Esophagus muscularis mucosa (tissue), 4 donors: Measurements from ENCODE around the gene ZNF157. TPM values are rescaled to one million over a fixed set of nuclear protein-coding genes. Genes with fewer than 3 reads are reported as not detected.
"Not testable (repeated sequence)": the region's sequence is repeated elsewhere in the genome, so short reads cannot be mapped to it uniquely, and the experiment has no call there.

Source experiments
- DNase-seq: peaks from one replicate; pipeline ENCODE4 v3.0.0-alpha.2; 2017; ENCODE audit errors: extremely low spot score
- H3K27ac ChIP-seq, 4 donors: fragments of 200-600 bp; sonication (generic); replicated peaks in 1 of 4; 1 replicate in 3 of 4; 2 replicates in 1 of 4; pipeline ENCODE4 v1.5.1; 2016 to 2019; ENCODE audit warnings: mild to moderate bottlenecking in 1 of 4
- H3K27me3 ChIP-seq, 4 donors: fragments of 200-600 bp; sonication (generic); one replicate each; pipeline versions ENCODE4 v1.5.1 to v1.6.0; 2016 to 2019
- H3K36me3 ChIP-seq, 4 donors: fragments of 200-600 bp; sonication (generic); one replicate each; pipeline ENCODE4 v1.5.1; 2016 to 2019
- H3K4me1 ChIP-seq, 4 donors: fragments of 200-600 bp; sonication (generic); one replicate each; pipeline ENCODE4 v1.5.1; 2016 to 2019
- H3K4me3 ChIP-seq, 4 donors: fragments of 200-600 bp; sonication (generic); 1 replicate in 2 of 4; 2 replicates in 2 of 4; pipeline ENCODE4 v1.5.1; 2016 to 2019; ENCODE audit warnings: mild to moderate bottlenecking in 4 of 4, moderate library complexity in 1 of 4
- H3K9me3 ChIP-seq, 4 donors: fragments of 200-600 bp; sonication (generic); 1 replicate in 3 of 4; 2 replicates in 1 of 4; pipeline ENCODE4 v1.5.1; 2016 to 2019
- CTCF ChIP-seq, 3 experiments: fragments of 200-600 bp in 2 of 3; fragments of 450-650 bp in 1 of 3; sonication (generic) in 2 of 3; IDR thresholded peaks; one replicate each; pipeline ENCODE4 v1.5.1; 2017 to 2019; ENCODE audit warnings: antibody characterized with exemption in 3 of 3, mild to moderate bottlenecking in 2 of 3, moderate library complexity in 1 of 3
- EP300 ChIP-seq: sonication (generic); formaldehyde crosslinking; IDR thresholded peaks from one replicate; pipeline ENCODE4 v1.6.1; 2017; ENCODE audit warnings: antibody characterized with exemption
- POLR2A ChIP-seq: fragments of 450-650 bp; IDR thresholded peaks from one replicate; pipeline ENCODE4 v1.6.1; 2017; ENCODE audit warnings: antibody characterized with exemption, moderate library complexity, mild to moderate bottlenecking, low read depth
- POLR2AphosphoS5 ChIP-seq, 2 donors: sonication (generic); formaldehyde crosslinking; IDR thresholded peaks; one replicate each; pipeline ENCODE4 v1.6.1; 2017; ENCODE audit warnings: antibody characterized with exemption in 2 of 2
- WGBS: methylation state at CpG from one replicate; pipeline ENCODE4 v1.1.5; 2018; 5-methylcytosine and 5-hydroxymethylcytosine counted together
- intact Hi-C: fragments of 100-400 bp; cut with DNase I; formaldehyde crosslinking; loops from one replicate; pipeline ENCODE4 v1.15.1; 2023
- total RNA-seq, 4 donors: library from RNA; depleted of rRNA; stranded (reverse); fragments of >200 nt; gene quantifications; one replicate each; pipeline versions ENCODE4 v1.1.0 to v1.2.1, GENCODE V29; 2016

ZNF157 gene
- under 1 TPM in 3 of 4 donors, not detected in 1; 0.17 to 0.42 (median 0.19) TPM for total RNA-seq

- WGBS = 78% methylated on average over 3 of the region's 3 CpGs
- no peak within 1 kb of the TSS for H3K27ac ChIP-seq
- no peaks in the 10 kb centered on the region for H3K27me3 ChIP-seq
- intact Hi-C loops = no loop called here
- no peaks in the 10 kb centered on the region for H3K36me3 ChIP-seq
- H3K4me1 ChIP-seq = peaks cover 0 to 6% (median 0%) of the 10 kb centered on the region in 4 donors
- H3K9me3 ChIP-seq = no peaks in the 10 kb centered on the region
- no peak for DNase-seq
- no peak within 1 kb of the TSS for H3K4me3 ChIP-seq
- no peak for TF ChIP-seq POLR2AphosphoS5 (IDR thresholded peaks at IDR 0.05)
- no peak for TF ChIP-seq POLR2A
- TF ChIP-seq EP300 = no peak
- no peak for TF ChIP-seq CTCF (IDR thresholded peaks at IDR 0.05)
Observed at GRCh38 chrX:47370278-47370677, at the start of gene ZNF157. ZNF157 (plus strand) TSS chrX:47370578; CDS start chrX:47370669, 91 bp downstream.

- peak overlapping the region in 1 of 4 donors; percentile 28 for H3K4me3 ChIP-seq
- WGBS = 50% methylated on average over 19 of the region's 19 CpGs
- H3K9me3 ChIP-seq = no peaks in the 10 kb centered on the region
- TF ChIP-seq POLR2AphosphoS5 (IDR thresholded peaks at IDR 0.05) (no peak), EP300 (no peak), CTCF (IDR thresholded peaks at IDR 0.05) (no peak), POLR2A (no peak)
- no peak overlapping the region for H3K27ac ChIP-seq
- intact Hi-C loops = no loop called here
- no peaks in the 10 kb centered on the region for H3K4me1 ChIP-seq
- no peaks in the 10 kb centered on the region for H3K27me3 ChIP-seq
- H3K36me3 ChIP-seq = no peaks in the 10 kb centered on the region
- DNase-seq = no peak
Observed at GRCh38 chrX:47321386-47321785, 49.0 kb upstream of the ZNF157 start.

GRCh38 chrX:47321823-47322371, 48.5 kb upstream of the ZNF157 start:
- intact Hi-C loops = no loop called here
- no peaks in the 10 kb centered on the region for H3K27me3 ChIP-seq
- no peak overlapping the region for H3K27ac ChIP-seq
- no peaks in the 10 kb centered on the region for H3K4me1 ChIP-seq
- H3K4me3 ChIP-seq = no peak overlapping the region
- no peak for TF ChIP-seq EP300
- no peak for TF ChIP-seq POLR2AphosphoS5 (IDR thresholded peaks at IDR 0.05)
- TF ChIP-seq CTCF (IDR thresholded peaks at IDR 0.05) = no peak
- no peak for TF ChIP-seq POLR2A
- WGBS = 78% methylated on average over 20 of the region's 20 CpGs
- H3K9me3 ChIP-seq = no peaks in the 10 kb centered on the region
- H3K36me3 ChIP-seq = no peaks in the 10 kb centered on the region
- no peak for DNase-seq

GRCh38 chrX:47327902-47328301, 42.5 kb upstream of the ZNF157 start:
- TF ChIP-seq EP300 (no peak), POLR2AphosphoS5 (IDR thresholded peaks at IDR 0.05) (no peak), CTCF (IDR thresholded peaks at IDR 0.05) (no peak)
- H3K27me3 ChIP-seq = no peaks in the 10 kb centered on the region
- no peak for DNase-seq
- H3K4me1 ChIP-seq = no peaks in the 10 kb centered on the region
- H3K9me3 ChIP-seq = no peaks in the 10 kb centered on the region
- H3K27ac ChIP-seq = no peak overlapping the region
- intact Hi-C loops = no loop called here
- H3K4me3 ChIP-seq = no peak overlapping the region
- WGBS = 83% methylated on average over 6 of the region's 6 CpGs
- H3K36me3 ChIP-seq = no peaks in the 10 kb centered on the region

GRCh38 chrX:47332729-47333128, 37.6 kb upstream of the ZNF157 start:
- H3K27me3 ChIP-seq, intact Hi-C loops, H3K27ac ChIP-seq, H3K4me1 ChIP-seq, H3K36me3 ChIP-seq, H3K9me3 ChIP-seq, H3K4me3 ChIP-seq, DNase-seq: not testable (repeated sequence)
- 87% methylated on average over 5 of the region's 5 CpGs for WGBS
